ENCODE results near the gene CD2AP.

CD2AP gene

DNA sequence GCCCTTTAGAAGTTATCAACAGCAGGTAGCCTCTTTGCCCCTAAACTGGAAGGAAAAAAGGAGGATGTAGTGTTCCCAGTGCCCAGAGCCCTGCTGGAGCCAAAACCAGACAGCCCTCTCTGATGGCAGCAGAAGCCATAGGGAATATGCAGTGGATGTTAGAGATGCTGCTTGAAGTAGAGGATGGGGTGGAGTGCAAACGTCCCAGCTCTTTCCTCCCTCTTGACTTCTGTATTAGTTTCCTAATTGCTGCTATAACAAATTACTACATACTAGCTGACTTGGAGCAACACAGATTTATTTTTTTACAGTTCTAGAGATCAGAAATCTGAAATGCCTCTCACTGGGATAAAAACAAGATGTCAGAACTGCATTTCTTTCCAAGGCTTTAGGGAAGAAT is 12.5 kb upstream of the CD2AP start:
- DNase-seq, result no peak
- Histone ChIP-seq H3K36me3 (no peaks in the 10 kb centered on the region), H3K4me1 (no peaks in the 10 kb centered on the region), H3K27ac (no peak overlapping the region), H3K4me3 (no peak overlapping the region), H3K9me3 (no peaks in the 10 kb centered on the region), H3K27me3 (no peaks in the 10 kb centered on the region)
- TF ChIP-seq, protein P1, sequence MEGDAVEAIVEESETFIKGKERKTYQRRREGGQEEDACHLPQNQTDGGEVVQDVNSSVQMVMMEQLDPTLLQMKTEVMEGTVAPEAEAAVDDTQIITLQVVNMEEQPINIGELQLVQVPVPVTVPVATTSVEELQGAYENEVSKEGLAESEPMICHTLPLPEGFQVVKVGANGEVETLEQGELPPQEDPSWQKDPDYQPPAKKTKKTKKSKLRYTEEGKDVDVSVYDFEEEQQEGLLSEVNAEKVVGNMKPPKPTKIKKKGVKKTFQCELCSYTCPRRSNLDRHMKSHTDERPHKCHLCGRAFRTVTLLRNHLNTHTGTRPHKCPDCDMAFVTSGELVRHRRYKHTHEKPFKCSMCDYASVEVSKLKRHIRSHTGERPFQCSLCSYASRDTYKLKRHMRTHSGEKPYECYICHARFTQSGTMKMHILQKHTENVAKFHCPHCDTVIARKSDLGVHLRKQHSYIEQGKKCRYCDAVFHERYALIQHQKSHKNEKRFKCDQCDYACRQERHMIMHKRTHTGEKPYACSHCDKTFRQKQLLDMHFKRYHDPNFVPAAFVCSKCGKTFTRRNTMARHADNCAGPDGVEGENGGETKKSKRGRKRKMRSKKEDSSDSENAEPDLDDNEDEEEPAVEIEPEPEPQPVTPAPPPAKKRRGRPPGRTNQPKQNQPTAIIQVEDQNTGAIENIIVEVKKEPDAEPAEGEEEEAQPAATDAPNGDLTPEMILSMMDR (IDR thresholded peaks at IDR 0.05), result no peak
- intact Hi-C loops (cut with DNase I; ENCODE audit: low total_unique reads), result no loop called here

DNA sequence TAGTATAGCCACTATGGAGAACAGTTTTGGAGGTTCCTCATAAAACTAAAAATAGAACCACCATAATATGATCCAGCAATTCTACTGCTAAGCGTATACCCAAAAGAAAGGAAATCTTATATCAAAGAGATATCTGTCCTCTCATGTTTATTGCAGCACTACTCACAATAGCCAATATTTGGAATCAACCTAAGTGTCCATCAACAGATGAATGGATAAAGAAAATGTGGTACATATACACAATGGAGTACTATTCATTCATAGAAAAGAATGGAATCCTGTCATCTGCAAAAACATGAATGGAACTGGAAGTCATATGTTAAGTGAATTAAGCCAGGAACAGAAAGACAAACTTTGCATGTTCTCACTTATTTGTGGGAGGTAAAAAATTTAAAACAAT is 5.7 kb upstream of the CD2AP start:
- Histone ChIP-seq H3K9me3 (no peaks in the 10 kb centered on the region), H3K4me1 (no peaks in the 10 kb centered on the region), H3K27ac (no peak overlapping the region), H3K36me3 (no peaks in the 10 kb centered on the region), H3K4me3 (no peak overlapping the region), H3K27me3 (no peaks in the 10 kb centered on the region)
- no peak for DNase-seq
- TF ChIP-seq, protein P1 (IDR thresholded peaks at IDR 0.05), result no peak
- intact Hi-C loops (cut with DNase I; ENCODE audit: low total_unique reads), result no loop called here

DNA sequence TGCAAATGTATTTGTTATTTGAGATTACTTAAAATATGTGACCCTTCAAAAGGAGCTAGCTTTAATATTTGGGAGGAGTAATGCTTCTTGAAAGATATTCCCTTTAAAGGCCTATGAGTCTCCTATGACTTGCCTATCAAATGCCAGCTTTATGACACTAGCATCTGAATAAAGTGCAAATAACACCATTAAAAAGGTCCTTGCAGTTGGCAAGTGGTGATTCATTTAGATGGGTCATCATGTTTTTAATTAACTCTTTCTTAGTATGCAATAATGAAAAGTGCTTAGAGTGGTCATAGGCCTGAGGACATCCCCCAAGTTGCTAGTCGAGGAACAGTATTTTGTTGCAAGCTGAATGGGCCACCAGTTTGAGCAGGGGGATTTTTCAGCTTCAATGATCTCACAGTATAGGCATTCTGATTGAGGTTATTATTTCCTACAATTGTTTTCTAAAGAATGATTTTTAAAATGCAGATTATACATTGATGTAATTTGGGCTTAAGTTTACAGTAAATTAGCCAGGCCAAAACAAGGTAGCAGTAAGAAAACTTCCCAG is 3.7 kb upstream of the CD2AP start:
- Histone ChIP-seq H3K9me3 (no peaks in the 10 kb centered on the region), H3K27ac (no peak overlapping the region)
- intact Hi-C loops (cut with DNase I; ENCODE audit: low total_unique reads), result no loop called here

DNA sequence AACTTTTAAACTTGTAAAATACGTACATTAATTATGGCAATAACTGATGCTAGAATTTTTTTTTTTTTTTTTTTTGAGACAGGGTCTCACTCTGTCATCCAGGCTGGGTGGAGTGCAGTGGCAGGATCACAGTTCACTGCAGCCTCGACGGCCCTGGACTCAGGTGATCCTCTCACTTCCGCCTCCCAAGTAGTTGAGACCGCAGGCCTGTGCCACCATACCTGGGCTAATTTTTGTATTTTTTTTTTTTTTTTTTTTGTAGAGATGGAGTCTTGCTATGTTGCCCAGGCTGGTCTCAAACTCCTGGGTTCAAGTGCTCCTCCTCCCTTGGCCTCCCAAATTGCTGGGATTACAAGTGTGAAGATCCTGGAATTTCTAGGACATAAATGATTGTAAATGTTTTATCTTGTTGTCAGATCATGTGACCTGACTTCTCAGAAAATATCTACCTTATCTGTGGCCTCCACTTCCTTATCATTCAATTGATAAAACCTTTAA is 2.2 kb upstream of the CD2AP start:
- intact Hi-C loops (cut with DNase I; ENCODE audit: low total_unique reads), result no loop called here
- TF ChIP-seq, protein P1 (IDR thresholded peaks at IDR 0.05), result no peak
- Histone ChIP-seq H3K27me3 (no peaks in the 10 kb centered on the region), H3K4me1 (peaks cover 0 to 16% (median 5%) of the 10 kb centered on the region in 4 donors), H3K9me3 (no peaks in the 10 kb centered on the region), H3K36me3 (no peaks in the 10 kb centered on the region), H3K4me3 (no peak overlapping the region), H3K27ac (no peak overlapping the region)
- DNase-seq, result no peak

More for the DNA sequence above, 3.7 kb upstream of the CD2AP start:
- H3K36me3 ChIP-seq, result no peaks in the 10 kb centered on the region
- H3K27me3 ChIP-seq, result no peaks in the 10 kb centered on the region
- H3K4me3 ChIP-seq, result no peak overlapping the region
- TF ChIP-seq, protein P1 (IDR thresholded peaks at IDR 0.05), result no peak
- DNase-seq, result no peak
- H3K4me1 ChIP-seq, result peaks cover 0 to under 1% (median 0%) of the 10 kb centered on the region in 4 donors

DNA sequence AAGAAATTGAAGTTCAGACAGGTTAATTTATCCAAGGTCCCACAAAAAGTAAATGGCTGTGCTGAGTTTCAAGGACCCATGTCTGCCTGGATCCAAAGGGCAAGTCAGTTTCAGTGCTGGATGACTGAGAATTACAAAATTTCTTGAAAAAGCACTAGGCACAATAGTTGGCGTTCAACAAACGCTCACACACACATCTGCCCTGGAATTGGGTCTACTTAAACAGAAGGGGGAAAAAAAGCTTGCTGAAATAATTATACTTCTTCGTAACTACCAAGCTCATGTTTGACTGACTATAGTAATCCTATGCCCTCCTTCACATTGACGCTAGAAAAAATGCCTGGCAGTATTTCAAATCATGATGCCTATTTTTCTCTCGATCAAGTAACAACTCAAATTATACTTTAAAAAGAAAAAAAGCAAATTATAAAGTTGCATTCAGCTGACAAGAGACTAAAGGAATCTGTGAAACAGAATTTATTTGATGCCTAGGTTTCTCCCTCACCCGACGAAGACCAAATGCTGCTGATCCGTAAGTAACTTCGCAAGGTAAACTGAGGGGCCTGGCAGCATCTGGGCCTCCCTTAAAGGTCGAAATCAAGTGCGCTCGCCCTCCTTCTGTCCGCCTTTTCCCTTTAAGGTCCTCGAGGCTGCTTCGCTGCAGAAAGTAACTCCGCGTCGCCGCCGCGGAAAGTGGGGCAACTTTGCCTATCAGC is 650 bp upstream of the CD2AP start:
- Histone ChIP-seq H3K9me3 (no peaks in the 10 kb centered on the region), H3K27me3 (no peaks in the 10 kb centered on the region), H3K4me3 (peak overlapping the region; percentile 81 to 91), H3K36me3 (no peaks in the 10 kb centered on the region), H3K4me1 (peaks cover 0 to 19% (median 8%) of the 10 kb centered on the region in 4 donors), H3K27ac (peak overlapping the region; percentile 94 to 97)
- intact Hi-C loops (cut with DNase I; ENCODE audit: low total_unique reads), result no loop called here
- DNase-seq, result no peak
- TF ChIP-seq, protein P1 (IDR thresholded peaks at IDR 0.05), result no peak

All from tibial artery (tissue), 4 donors.